H1 (cell line): Measurements from ENCODE around the gene HTR3C. TPM values are rescaled to one million over a fixed set of nuclear protein-coding genes. Genes with fewer than 3 reads are reported as not detected.

Experiments
- ASH2L ChIP-seq: fragments of 200-600, 300-600 bp; sonication (generic); IDR thresholded peaks from one replicate; pipeline ENCODE4 v1.7.1; 2017; ENCODE audit warnings: low read length
- ATF2 ChIP-seq: IDR thresholded peaks from 2 replicates; pipeline ENCODE4 v1.6.1; 2012; ENCODE audit warnings: low read length, inconsistent platforms
- CBX8 ChIP-seq: fragments of 300-800, 300-1000 bp; sonication (generic); IDR thresholded peaks from 2 replicates; pipeline ENCODE4 v1.7.1; 2016; ENCODE audit warnings: low read depth, low read length, borderline replicate concordance
- CREB1 ChIP-seq: IDR thresholded peaks from 2 replicates; pipeline ENCODE4 v1.6.1; 2012; ENCODE audit warnings: inconsistent platforms
- EGR1 ChIP-seq: IDR thresholded peaks from 2 replicates; pipeline ENCODE4 v1.6.1; 2011; ENCODE audit warnings: low read depth, low read length, borderline replicate concordance
- EZH2 ChIP-seq: fragments of 200-600 bp; sonication (generic); IDR thresholded peaks from 2 replicates; pipeline ENCODE4 v1.7.1; 2012; ENCODE audit warnings: low read depth, mild to moderate bottlenecking, moderate library complexity, low read length, inconsistent platforms; ENCODE audit not compliant: severe bottlenecking
- GABPA ChIP-seq: IDR thresholded peaks from 2 replicates; pipeline ENCODE4 v1.6.1; 2011; ENCODE audit warnings: mild to moderate bottlenecking, low read length, moderate library complexity, borderline replicate concordance; ENCODE audit not compliant: insufficient read depth
- GTF2F1 ChIP-seq: IDR thresholded peaks from 2 replicates; pipeline ENCODE4 v1.6.1; 2012; ENCODE audit warnings: low read depth, low read length, improper control_type of control experiment, borderline replicate concordance
- HDAC2 ChIP-seq, 2 experiments: fragments of 300-600 bp in 1 of 2; sonication (generic) in 1 of 2; IDR thresholded peaks; 2 replicates each; pipeline ENCODE4 v1.6.1; 2011 to 2012; ENCODE audit warnings: low read depth in 2 of 2, low read length in 2 of 2, mild to moderate bottlenecking in 2 of 2, moderate library complexity in 2 of 2, borderline replicate concordance in 1 of 2, inconsistent platforms in 1 of 2
- JUN ChIP-seq: IDR thresholded peaks from 2 replicates; pipeline ENCODE4 v1.6.1; 2011; ENCODE audit warnings: low read depth, mild to moderate bottlenecking, improper control_type of control experiment, low read length
- JUND ChIP-seq: IDR thresholded peaks from 2 replicates; pipeline ENCODE4 v1.6.1; 2011; ENCODE audit warnings: mild to moderate bottlenecking, improper control_type of control experiment, low read length
- KDM5A ChIP-seq: fragments of 200-600 bp; IDR thresholded peaks from 2 replicates; pipeline ENCODE4 v1.7.1; 2012; ENCODE audit warnings: mild to moderate bottlenecking, low read length, inconsistent platforms, mixed read lengths
- MAFK ChIP-seq: IDR thresholded peaks from 2 replicates; pipeline ENCODE4 v1.6.1; 2012; ENCODE audit warnings: low read depth, mild to moderate bottlenecking, improper control_type of control experiment, low read length
- RAD21 ChIP-seq, 2 experiments: IDR thresholded peaks in 1 of 2; conservative IDR thresholded peaks in 1 of 2; 2 replicates each; pipeline ENCODE4 v1.6.1; 2011; ENCODE audit warnings: low read depth in 2 of 2, low read length in 2 of 2, improper control_type of control experiment in 1 of 2, inconsistent platforms in 1 of 2, mild to moderate bottlenecking in 1 of 2, moderate library complexity in 1 of 2
- RXRA ChIP-seq: IDR thresholded peaks from 2 replicates; pipeline ENCODE4 v1.6.1; 2011; ENCODE audit warnings: low read depth, mild to moderate bottlenecking, low read length, moderate library complexity; ENCODE audit not compliant: insufficient read depth
- SIX5 ChIP-seq: IDR thresholded peaks from 2 replicates; pipeline ENCODE4 v1.6.1; 2011; ENCODE audit warnings: mild to moderate bottlenecking, low read depth, low read length
- SP1 ChIP-seq: IDR thresholded peaks from 2 replicates; pipeline ENCODE4 v1.6.1; 2011; ENCODE audit warnings: low read depth, low read length
- SP4 ChIP-seq: IDR thresholded peaks from 2 replicates; pipeline ENCODE4 v1.6.1; 2012; ENCODE audit warnings: low read length, inconsistent platforms
- SRF ChIP-seq: IDR thresholded peaks from 2 replicates; pipeline ENCODE4 v1.6.1; 2011; ENCODE audit warnings: mild to moderate bottlenecking, low read depth, low read length, moderate library complexity
- SUZ12 ChIP-seq: fragments of 200-600 bp; sonication (generic); IDR thresholded peaks from 2 replicates; pipeline ENCODE4 v1.6.1; 2012; ENCODE audit warnings: mild to moderate bottlenecking, inconsistent platforms, low read length, moderate library complexity, mixed read lengths
- TCF12 ChIP-seq: IDR thresholded peaks from 2 replicates; pipeline ENCODE4 v1.6.1; 2011; ENCODE audit warnings: low read depth, mild to moderate bottlenecking, low read length
- polyA plus RNA-seq, 7 experiments: library from polyadenylated mRNA; depleted of rRNA in 3 of 7; stranded (reverse) in 5 of 7; unstranded in 2 of 7; fragments of >200 nt in 5 of 7; fragments of 200-250 nt in 2 of 7; gene quantifications; 1 replicate in 5 of 7; 2 replicates in 1 of 7; 4 replicates in 1 of 7; pipeline versions ENCODE4 v1.2.1 to v1.2.3, GENCODE V29; 2011 to 2013; ENCODE audit warnings: missing spikeins in 2 of 7, mixed read lengths in 2 of 7
- total RNA-seq: library from RNA; stranded (reverse); fragmentation: NEBNext Ultra II Directional; extraction: Animal tissue kit (Norgen Biotek cat#: 25700); gene quantifications from 2 replicates; pipeline ENCODE4 v1.2.1, GENCODE V29; 2021
- TF ChIP-seq, protein P1 (sequence below): IDR thresholded peaks from 2 replicates; pipeline ENCODE4 v1.6.1; 2012; ENCODE audit warnings: inconsistent platforms

The HTR3C gene
- total and polyA plus RNA-seq, 2 of the 8 experiments (the other 6 are each of a cell fraction or from before 2014, with no cell fraction given), result 0.03 TPM; not detected in 1

DNA sequence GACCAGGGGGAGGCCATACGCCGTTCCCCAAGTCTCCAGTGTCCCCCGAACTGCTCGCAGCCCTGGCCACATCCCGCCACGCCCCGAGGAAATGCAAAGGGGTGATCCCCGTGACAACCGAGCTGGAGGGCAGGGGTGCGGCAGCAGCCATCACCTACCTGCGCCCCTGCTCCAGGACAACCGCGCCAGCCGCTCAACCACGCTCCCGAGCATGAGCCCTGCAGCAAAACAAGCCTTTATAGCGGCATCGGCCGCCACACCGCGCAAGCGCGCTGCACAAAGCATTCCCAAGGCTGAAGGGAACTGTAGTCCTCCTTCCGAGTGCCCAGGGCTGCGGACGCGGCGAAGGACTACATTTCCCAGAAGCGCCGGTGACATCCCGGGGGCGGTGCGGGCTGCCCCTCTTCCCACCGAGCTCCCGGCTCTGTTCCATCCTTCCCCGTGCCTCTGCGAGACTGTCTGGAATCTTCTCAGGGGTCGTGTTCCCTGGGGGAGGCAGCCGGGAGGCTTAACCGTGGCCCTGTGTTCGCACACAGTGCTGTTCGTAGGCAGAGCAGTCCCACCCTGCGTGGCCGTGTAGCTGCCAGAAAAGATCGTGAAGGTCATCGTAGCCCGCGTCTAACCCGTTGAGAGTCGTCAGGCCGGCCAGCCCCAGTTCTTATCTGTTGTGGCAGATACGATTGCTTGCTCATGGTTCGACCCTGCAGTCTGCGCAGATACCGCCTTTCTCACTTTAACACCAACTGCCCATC is 35.0 kb upstream of the HTR3C start, which contains the start of gene ABCC5 (continued):
- TF ChIP-seq JUND, result 0 out of 2 replicates have a peak, but pooled peaks have one; percentile 4
- no peak for TF ChIP-seq ATF2
- 0 out of 2 replicates have a peak, but pooled peaks have one; percentile 34 for TF ChIP-seq GTF2F1
- TF ChIP-seq EGR1, result peak; percentile 92
- peak; percentile 79 for TF ChIP-seq SIX5
- no peak for TF ChIP-seq TCF12
- TF ChIP-seq RXRA, result no peak
- no peak for TF ChIP-seq SUZ12
- 0 out of 2 replicates have a peak, but pooled peaks have one; percentile 29 for TF ChIP-seq SP4
- no peak for TF ChIP-seq RAD21 (IDR thresholded peaks at IDR 0.05 in 1 of 2, conservative IDR thresholded peaks at IDR 0.05 in 1 of 2; ENCODE audit: low read depth in 2 of 2, low read length in 2 of 2)
- TF ChIP-seq SP1, result no peak
- TF ChIP-seq JUN, result no peak
- TF ChIP-seq CBX8, result no peak
- TF ChIP-seq EZH2, result no peak
- no peak for TF ChIP-seq SRF
- TF ChIP-seq, protein P1, sequence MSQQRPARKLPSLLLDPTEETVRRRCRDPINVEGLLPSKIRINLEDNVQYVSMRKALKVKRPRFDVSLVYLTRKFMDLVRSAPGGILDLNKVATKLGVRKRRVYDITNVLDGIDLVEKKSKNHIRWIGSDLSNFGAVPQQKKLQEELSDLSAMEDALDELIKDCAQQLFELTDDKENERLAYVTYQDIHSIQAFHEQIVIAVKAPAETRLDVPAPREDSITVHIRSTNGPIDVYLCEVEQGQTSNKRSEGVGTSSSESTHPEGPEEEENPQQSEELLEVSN, result 0 out of 2 replicates have a peak, but pooled peaks have one; percentile 29
- TF ChIP-seq KDM5A, result no peak
- peak; percentile 70 for TF ChIP-seq ASH2L
- TF ChIP-seq GABPA, result no peak
- peak; percentile 3; the same call in 1 of the 2 replicates for TF ChIP-seq MAFK
- peak; percentile 15; the same call in 1 of the 2 replicates for TF ChIP-seq CREB1
- TF ChIP-seq HDAC2 (IDR thresholded peaks at IDR 0.05; ENCODE audit: borderline replicate concordance in 1 of 2, low read depth in 2 of 2, low read length in 2 of 2), result no peak; a peak in 2 of 4 replicates
